ENCODE measurements around the gene NSDHL. TPM values are rescaled to one million over a fixed set of nuclear protein-coding genes. Genes with fewer than 3 reads are reported as not detected.

NSDHL gene
- total RNA-seq, 4 donors from 2014 or later: 13.2 to 77.2 (median 38.8) TPM

- H3K36me3 ChIP-seq: no peaks in the 10 kb centered on the region
- no peak overlapping the region for H3K27ac ChIP-seq
- no peaks in the 10 kb centered on the region for H3K4me1 ChIP-seq
- no peaks in the 10 kb centered on the region for H3K9me3 ChIP-seq
- peak in 2 of 3 donors; percentile 50 to 55 for DNase-seq
- H3K4me3 ChIP-seq: no peak overlapping the region
- no peak for TF ChIP-seq CTCF (IDR thresholded peaks at IDR 0.05)
- TF ChIP-seq POLR2A (IDR thresholded peaks at IDR 0.05): no peak
- H3K27me3 ChIP-seq: no peaks in the 10 kb centered on the region
Observed at GRCh38 chrX:152895724-152896420, 65.0 kb downstream of the NSDHL start.

GRCh38 chrX:152896450-152896849 is 65.6 kb downstream of the NSDHL start:
- TF ChIP-seq POLR2A (IDR thresholded peaks at IDR 0.05) (no peak), CTCF (IDR thresholded peaks at IDR 0.05) (no peak)
- no peak for DNase-seq
- no peak overlapping the region for H3K4me3 ChIP-seq
- no peaks in the 10 kb centered on the region for H3K9me3 ChIP-seq
- no peaks in the 10 kb centered on the region for H3K36me3 ChIP-seq
- no peak overlapping the region for H3K27ac ChIP-seq
- no peaks in the 10 kb centered on the region for H3K4me1 ChIP-seq
- H3K27me3 ChIP-seq: no peaks in the 10 kb centered on the region

DNA sequence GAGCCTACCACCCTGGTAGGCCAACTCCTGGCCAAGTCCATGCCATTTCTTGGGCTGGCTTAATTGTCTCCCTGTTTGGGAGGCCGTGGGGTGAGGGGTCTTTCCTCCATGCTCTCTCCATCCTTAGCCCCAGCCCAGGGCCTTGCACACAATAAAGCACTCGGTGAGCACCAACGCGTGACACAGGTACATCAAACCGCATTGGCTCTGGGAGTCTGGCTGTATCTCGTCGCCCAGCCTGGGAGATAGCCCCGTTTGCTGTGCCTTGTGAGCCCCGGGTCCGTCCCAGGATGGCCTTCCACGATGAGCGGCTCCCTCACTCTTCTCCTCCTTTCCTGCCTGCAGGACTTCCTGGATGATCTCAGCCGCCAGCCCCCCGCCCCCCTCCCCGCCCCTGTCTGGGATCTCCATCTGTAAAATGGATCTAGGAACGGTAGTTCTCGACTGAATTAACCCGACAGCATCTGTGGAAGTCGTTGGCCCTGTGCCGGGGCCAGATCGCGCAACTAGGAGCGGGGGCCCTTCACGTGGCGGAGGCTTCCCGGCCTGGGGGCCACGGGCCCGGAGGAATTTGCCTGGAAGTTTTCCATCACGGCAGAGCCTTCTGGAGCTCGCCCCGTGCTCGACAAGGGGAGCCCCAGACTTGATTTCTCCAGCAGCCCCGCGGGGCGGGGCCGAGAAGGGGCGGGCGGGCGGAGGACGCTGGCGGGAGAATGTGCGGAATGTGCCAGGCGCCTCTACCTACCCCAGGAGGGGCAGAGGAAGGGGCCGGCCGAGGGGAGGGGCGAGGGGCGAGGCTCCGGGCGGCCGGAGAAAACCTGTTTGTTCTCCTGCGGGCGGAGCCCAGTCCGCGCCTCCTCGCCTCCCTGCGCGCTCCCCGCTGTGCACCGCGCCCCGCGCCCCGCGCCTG is 66.6 kb downstream of the NSDHL start, which contains the start of gene ZNF185:
ZNF185 (plus strand) TSS at position 846 of the 910 bp plus-strand sequence. CDS start 16,423 bp downstream, outside the sequence.
- DNase-seq: peak in 1 of 3 donors; percentile 57
- H3K9me3 ChIP-seq: no peaks in the 10 kb centered on the region
- peak within 1 kb of the TSS in 3 of 4 donors; percentile 3 to 34 (median 29) for H3K4me3 ChIP-seq
- H3K27me3 ChIP-seq: no peaks in the 10 kb centered on the region
- H3K27ac ChIP-seq: no peak within 1 kb of the TSS
- H3K36me3 ChIP-seq: no peaks in the 10 kb centered on the region
- no peak for TF ChIP-seq POLR2A (IDR thresholded peaks at IDR 0.05)
- TF ChIP-seq CTCF (IDR thresholded peaks at IDR 0.05): no peak
- H3K4me1 ChIP-seq: no peaks in the 10 kb centered on the region

DNA sequence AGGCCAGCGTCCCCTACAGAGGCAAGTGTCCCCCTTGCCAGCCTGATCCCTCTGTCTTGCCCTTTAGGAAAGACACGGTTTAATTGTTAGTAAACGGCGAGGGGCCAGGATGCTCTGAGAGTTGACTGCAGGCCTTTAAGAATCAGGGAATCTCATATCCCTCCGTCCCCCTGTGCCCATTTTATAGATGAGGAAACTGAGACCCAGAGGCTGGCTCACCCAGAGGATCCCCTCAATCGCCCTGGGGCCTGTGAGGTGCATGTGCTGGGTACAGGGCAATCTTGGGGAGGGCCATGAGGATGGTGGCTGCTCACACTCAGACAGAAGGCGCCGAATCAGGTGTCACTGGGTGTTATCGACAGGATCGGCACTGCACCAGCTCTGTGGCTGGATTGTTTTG is 67.6 kb downstream of the NSDHL start:
- TF ChIP-seq CTCF (IDR thresholded peaks at IDR 0.05) (no peak), POLR2A (IDR thresholded peaks at IDR 0.05) (no peak)
- no peak for DNase-seq
- H3K4me3 ChIP-seq: peak overlapping the region in 2 of 4 donors; percentile 29 to 34
- H3K27ac ChIP-seq: no peak overlapping the region
- H3K36me3 ChIP-seq: no peaks in the 10 kb centered on the region
- no peaks in the 10 kb centered on the region for H3K9me3 ChIP-seq
- no peaks in the 10 kb centered on the region for H3K4me1 ChIP-seq
- no peaks in the 10 kb centered on the region for H3K27me3 ChIP-seq

GRCh38 chrX:152899111-152899873 is 68.4 kb downstream of the NSDHL start:
- no peak overlapping the region for H3K27ac ChIP-seq
- DNase-seq: no peak

More at GRCh38 chrX:152899111-152899873, 68.4 kb downstream of the NSDHL start:
- Histone ChIP-seq H3K9me3 (no peaks in the 10 kb centered on the region), H3K36me3 (no peaks in the 10 kb centered on the region), H3K27me3 (no peaks in the 10 kb centered on the region), H3K4me1 (no peaks in the 10 kb centered on the region), H3K4me3 (no peak overlapping the region)
- TF ChIP-seq CTCF (IDR thresholded peaks at IDR 0.05): no peak
- no peak for TF ChIP-seq POLR2A (IDR thresholded peaks at IDR 0.05)
